HG03159 (cell line): Measurements from ENCODE around the gene LAMTOR4.

Source experiments
- ATAC-seq: cut with Tn5 transposase; IDR thresholded peaks from one replicate; pipeline ENCODE4 v1.9.1; 2021; ENCODE audit warnings: mild to moderate bottlenecking, moderate library complexity; ENCODE audit not compliant: unreplicated experiment

Gene LAMTOR4

GRCh38 chr7:100152937-100153666, 4.4 kb downstream of the LAMTOR4 start:
- ATAC-seq = no peak

GRCh38 chr7:100153708-100154535, 5.2 kb downstream of the LAMTOR4 start:
- ATAC-seq = no peak

- no peak for ATAC-seq
Measured at GRCh38 chr7:100154651-100155491, 6.2 kb downstream of the LAMTOR4 start.

GRCh38 chr7:100155553-100156317, 7.0 kb downstream of the LAMTOR4 start:
- ATAC-seq = no peak

GRCh38 chr7:100156331-100157068, 7.8 kb downstream of the LAMTOR4 start:
- ATAC-seq = no peak

- ATAC-seq = no peak
Measured at GRCh38 chr7:100157069-100157333, 8.3 kb downstream of the LAMTOR4 start.

- peak; percentile 5 for ATAC-seq
Measured at GRCh38 chr7:100157334-100158228, 8.9 kb downstream of the LAMTOR4 start.

GRCh38 chr7:100158229-100159098, 9.7 kb downstream of the LAMTOR4 start, which contains the start of gene TRAPPC14:
Gene TRAPPC14, minus strand, starts transcription at chr7:100158723. Its CDS starts 224 bp downstream, at chr7:100158499.
- ATAC-seq = peak; percentile 74

- ATAC-seq = no peak
Measured at GRCh38 chr7:100159099-100159623, 10.4 kb downstream of the LAMTOR4 start.

- ATAC-seq = no peak
Measured at GRCh38 chr7:100160067-100160466, 11.3 kb downstream of the LAMTOR4 start.

GRCh38 chr7:100163006-100163531, 14.4 kb downstream of the LAMTOR4 start:
- no peak for ATAC-seq

- no peak for ATAC-seq
Measured at GRCh38 chr7:100163871-100164270, 15.2 kb downstream of the LAMTOR4 start.

GRCh38 chr7:100166317-100166940, 17.7 kb downstream of the LAMTOR4 start:
- no peak for ATAC-seq

GRCh38 chr7:100166970-100167911, 18.5 kb downstream of the LAMTOR4 start:
- no peak for ATAC-seq

- no peak for ATAC-seq
Measured at GRCh38 chr7:100167912-100168323, 19.2 kb downstream of the LAMTOR4 start.
